Upper lobe of left lung (tissue), 6 donors: Measurements from ENCODE around the gene FAM83F. TPM values are rescaled to one million over a fixed set of nuclear protein-coding genes. Genes with fewer than 3 reads are reported as not detected.
A peak's percentile ranks its signal among the peaks of the same experiment; 100 is the strongest.

Experiments used
- ATAC-seq, 2 donors: fragments of 200-7000 bp; cut with Tn5 transposase; one replicate each; pipeline ENCODE4 v1.9.1; 2022; ENCODE audit warnings: mild to moderate bottlenecking in 2 of 2, moderate library complexity in 2 of 2; ENCODE audit not compliant: low FRiP score in 2 of 2
- DNase-seq, 2 donors: peaks; one replicate each; pipeline ENCODE4 v3.0.0-alpha.2; 2019 to 2020
- H3K27ac ChIP-seq, 4 donors: fragments of 200-600 bp; sonication (generic); one replicate each; pipeline ENCODE4 v1.5.1; 2016 to 2019
- H3K27me3 ChIP-seq, 4 donors: fragments of 200-600 bp; sonication (generic); one replicate each; pipeline ENCODE4 v1.5.1; 2017 to 2019
- H3K36me3 ChIP-seq, 4 donors: fragments of 200-600 bp; sonication (generic); one replicate each; pipeline ENCODE4 v1.5.1; 2016 to 2019
- H3K4me1 ChIP-seq, 4 donors: fragments of 200-600 bp; sonication (generic); one replicate each; pipeline ENCODE4 v1.5.1; 2018 to 2019
- H3K4me3 ChIP-seq, 4 donors: fragments of 200-600 bp; sonication (generic); one replicate each; pipeline ENCODE4 v1.5.1; 2017 to 2019; ENCODE audit warnings: mild to moderate bottlenecking in 2 of 4, moderate library complexity in 1 of 4
- H3K9me3 ChIP-seq, 4 donors: fragments of 200-600 bp; sonication (generic); one replicate each; pipeline ENCODE4 v1.5.1; 2018 to 2019
- CTCF ChIP-seq, 6 experiments: fragments of 450-650 bp in 4 of 6; fragments of 200-600 bp in 2 of 6; sonication (generic) in 2 of 6; IDR thresholded peaks; one replicate each; pipeline ENCODE4 v1.5.1; 2016 to 2019; ENCODE audit warnings: antibody characterized with exemption in 6 of 6
- EP300 ChIP-seq, 4 donors: sonication (generic); formaldehyde crosslinking; IDR thresholded peaks; one replicate each; pipeline ENCODE4 v1.5.1; 2017; ENCODE audit warnings: antibody characterized with exemption in 4 of 4, control low read depth in 2 of 4
- POLR2A ChIP-seq, 4 donors: fragments of 450-650 bp; IDR thresholded peaks; one replicate each; pipeline ENCODE4 v1.5.1; 2016 to 2017; ENCODE audit warnings: antibody characterized with exemption in 4 of 4, mild to moderate bottlenecking in 2 of 4
- POLR2AphosphoS5 ChIP-seq, 2 donors: sonication (generic); formaldehyde crosslinking; IDR thresholded peaks; one replicate each; pipeline ENCODE4 v1.5.1; 2017; ENCODE audit warnings: antibody characterized with exemption in 2 of 2
- WGBS, 2 donors: methylation state at CpG; one replicate each; pipeline ENCODE4 v1.1.5; 2017 to 2018; 5-methylcytosine and 5-hydroxymethylcytosine counted together
- total RNA-seq, 6 donors: library from RNA; depleted of rRNA in 4 of 6; stranded (reverse); fragments of >200 nt in 4 of 6; gene quantifications; one replicate each; pipeline versions ENCODE4 v1.1.0 to v1.2.1, GENCODE V29; 2016 to 2021
- donor health status: DM: no; HTN: no; CAD: no; lungs with moderate emphysema.
- donor health status: DM: no; HTN: yes; CAD: no; lungs with severe emphysema.

The FAM83F gene
- total RNA-seq, 6 donors from 2014 or later: 0.23 to 2.8 (median 0.67) TPM

- H3K4me3 ChIP-seq: no peak overlapping the region
- H3K36me3 ChIP-seq: no peaks in the 10 kb centered on the region
- no peak overlapping the region for H3K27ac ChIP-seq
- H3K9me3 ChIP-seq: no peaks in the 10 kb centered on the region
- no peak for TF ChIP-seq POLR2AphosphoS5 (IDR thresholded peaks at IDR 0.05)
- TF ChIP-seq POLR2A (IDR thresholded peaks at IDR 0.05): no peak
- no peak for TF ChIP-seq CTCF (IDR thresholded peaks at IDR 0.05)
- TF ChIP-seq EP300 (IDR thresholded peaks at IDR 0.05): no peak
- H3K4me1 ChIP-seq: peaks cover 5 to 8% (median 6%) of the 10 kb centered on the region in 4 donors
- DNase-seq: peak in 1 of 2 donors; percentile 57
- 79 to 85% methylated on average over 13 to 19 of the region's 19 CpGs for WGBS, 2 donors
- no peaks in the 10 kb centered on the region for H3K27me3 ChIP-seq
- ATAC-seq: no peak
Observed at GRCh38 chr22:40029189-40029890, 34.6 kb downstream of the FAM83F start.

GRCh38 chr22:40030026-40030757 lies 35.4 kb downstream of the FAM83F start:
- ATAC-seq: no peak
- H3K36me3 ChIP-seq: no peaks in the 10 kb centered on the region
- 86 to 92% methylated on average over 13 of the region's 13 CpGs for WGBS, 2 donors

DNA sequence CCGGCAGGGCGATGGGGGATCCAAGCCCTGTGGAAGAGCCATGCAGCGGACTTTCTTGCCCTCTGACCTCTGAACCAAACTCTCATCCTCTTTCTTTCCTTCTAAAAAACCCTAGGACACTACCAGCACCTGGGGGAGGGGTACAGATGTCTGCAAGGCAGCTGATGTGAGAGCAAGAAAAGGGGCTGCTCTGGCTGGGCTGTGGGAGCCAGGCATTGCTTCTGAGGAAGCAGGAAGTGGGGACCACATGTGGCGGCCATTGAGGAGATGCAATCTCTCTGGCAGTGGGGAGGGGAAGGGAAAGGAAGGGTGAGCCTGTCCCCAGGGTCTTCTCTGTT lies 36.0 kb downstream of the FAM83F start:
- Histone ChIP-seq H3K27me3 (no peaks in the 10 kb centered on the region), H3K27ac (no peak overlapping the region), H3K36me3 (no peaks in the 10 kb centered on the region), H3K4me1 (no peaks in the 10 kb centered on the region), H3K4me3 (no peak overlapping the region), H3K9me3 (no peaks in the 10 kb centered on the region)
- DNase-seq: no peak
- 75 to 91% methylated on average over 4 of the region's 4 CpGs for WGBS, 2 donors
- ATAC-seq: no peak
- TF ChIP-seq EP300 (IDR thresholded peaks at IDR 0.05): no peak
- TF ChIP-seq POLR2AphosphoS5 (IDR thresholded peaks at IDR 0.05): no peak
- no peak for TF ChIP-seq POLR2A (IDR thresholded peaks at IDR 0.05)
- no peak for TF ChIP-seq CTCF (IDR thresholded peaks at IDR 0.05)

More at GRCh38 chr22:40030026-40030757, 35.4 kb downstream of the FAM83F start:
- no peak for TF ChIP-seq POLR2A (IDR thresholded peaks at IDR 0.05)
- TF ChIP-seq CTCF (IDR thresholded peaks at IDR 0.05): no peak
- TF ChIP-seq POLR2AphosphoS5 (IDR thresholded peaks at IDR 0.05): no peak
- no peak for TF ChIP-seq EP300 (IDR thresholded peaks at IDR 0.05)
- no peaks in the 10 kb centered on the region for H3K27me3 ChIP-seq
- H3K27ac ChIP-seq: no peak overlapping the region
- no peak for DNase-seq
- H3K4me1 ChIP-seq: no peaks in the 10 kb centered on the region
- H3K9me3 ChIP-seq: no peaks in the 10 kb centered on the region
- no peak overlapping the region for H3K4me3 ChIP-seq

- H3K27ac ChIP-seq: no peak overlapping the region
- no peaks in the 10 kb centered on the region for H3K9me3 ChIP-seq
- no peak for TF ChIP-seq EP300 (IDR thresholded peaks at IDR 0.05)
- no peak for TF ChIP-seq POLR2AphosphoS5 (IDR thresholded peaks at IDR 0.05)
- TF ChIP-seq POLR2A (IDR thresholded peaks at IDR 0.05): no peak
- TF ChIP-seq CTCF (IDR thresholded peaks at IDR 0.05): no peak
- 74 to 89% methylated on average over 5 to 10 of the region's 10 CpGs for WGBS, 2 donors
- no peaks in the 10 kb centered on the region for H3K36me3 ChIP-seq
- no peak overlapping the region for H3K4me3 ChIP-seq
- H3K4me1 ChIP-seq: no peaks in the 10 kb centered on the region
- no peaks in the 10 kb centered on the region for H3K27me3 ChIP-seq
- DNase-seq (peak in 1 of 2 donors; percentile 61), ATAC-seq (peak in 1 of 2 donors; percentile 62)
Observed at GRCh38 chr22:40031766-40032470, 37.2 kb downstream of the FAM83F start.
